NAMALWA (cell line): Measurements from ENCODE around the gene KCNK7.
A peak's percentile ranks its signal among the peaks of the same experiment; 100 is the strongest.

Experiments
- DNase-seq: peaks from one replicate; pipeline ENCODE4 v3.0.0-alpha.2; 2015; ENCODE audit warnings: low spot score

Gene KCNK7

GRCh38 chr11:65586676-65587075, 8.9 kb downstream of the KCNK7 start:
- DNase-seq: no peak

- DNase-seq: no peak
Measured at GRCh38 chr11:65586247-65586630, 9.4 kb downstream of the KCNK7 start.

- no peak for DNase-seq
Measured at GRCh38 chr11:65585396-65586246, 10.0 kb downstream of the KCNK7 start.

GRCh38 chr11:65584723-65585171, 10.9 kb downstream of the KCNK7 start:
- DNase-seq: no peak

- no peak for DNase-seq
Measured at GRCh38 chr11:65584106-65584505, 11.5 kb downstream of the KCNK7 start.

- DNase-seq: no peak
Measured at GRCh38 chr11:65583589-65583988, 12.0 kb downstream of the KCNK7 start.

- no peak for DNase-seq
Measured at GRCh38 chr11:65581928-65582327, 13.7 kb downstream of the KCNK7 start.

- DNase-seq: no peak
Measured at GRCh38 chr11:65580756-65581155, 14.8 kb downstream of the KCNK7 start.

GRCh38 chr11:65580031-65580692, 15.4 kb downstream of the KCNK7 start:
- DNase-seq: no peak

GRCh38 chr11:65579291-65579690, 16.3 kb downstream of the KCNK7 start:
- DNase-seq: no peak

GRCh38 chr11:65578667-65579066, 16.9 kb downstream of the KCNK7 start:
- DNase-seq: no peak

- DNase-seq: no peak
Measured at GRCh38 chr11:65578134-65578533, 17.5 kb downstream of the KCNK7 start.

- no peak for DNase-seq
Measured at GRCh38 chr11:65577756-65578109, 17.9 kb downstream of the KCNK7 start.

- DNase-seq: peak; percentile 76
Measured at GRCh38 chr11:65576867-65577755, 18.5 kb downstream of the KCNK7 start.

- no peak for DNase-seq
Measured at GRCh38 chr11:65576232-65576866, 19.3 kb downstream of the KCNK7 start.

GRCh38 chr11:65575568-65576231, 19.9 kb downstream of the KCNK7 start, which contains the start of gene EHBP1L1:
Gene EHBP1L1, plus strand, starts transcription at chr11:65576053. Its CDS starts 250 bp downstream, at chr11:65576303.
- DNase-seq: peak; percentile 79

GRCh38 chr11:65574811-65575567, 20.6 kb downstream of the KCNK7 start:
- peak; percentile 75 for DNase-seq

GRCh38 chr11:65574109-65574810, 21.3 kb downstream of the KCNK7 start:
- peak; percentile 90 for DNase-seq

- no peak for DNase-seq
Measured at GRCh38 chr11:65573391-65574079, 22.1 kb downstream of the KCNK7 start.
